GM12891 (cell line): ENCODE results near the gene PPFIA3.

Source experiments
- POLR2A ChIP-seq: IDR thresholded peaks from 2 replicates; pipeline ENCODE4 v1.6.1; 2011; ENCODE audit warnings: low read depth, low read length, control low read depth
- TAF1 ChIP-seq: IDR thresholded peaks from 2 replicates; pipeline ENCODE4 v1.6.1; 2011; ENCODE audit warnings: low read depth, low read length, control low read depth

DNA sequence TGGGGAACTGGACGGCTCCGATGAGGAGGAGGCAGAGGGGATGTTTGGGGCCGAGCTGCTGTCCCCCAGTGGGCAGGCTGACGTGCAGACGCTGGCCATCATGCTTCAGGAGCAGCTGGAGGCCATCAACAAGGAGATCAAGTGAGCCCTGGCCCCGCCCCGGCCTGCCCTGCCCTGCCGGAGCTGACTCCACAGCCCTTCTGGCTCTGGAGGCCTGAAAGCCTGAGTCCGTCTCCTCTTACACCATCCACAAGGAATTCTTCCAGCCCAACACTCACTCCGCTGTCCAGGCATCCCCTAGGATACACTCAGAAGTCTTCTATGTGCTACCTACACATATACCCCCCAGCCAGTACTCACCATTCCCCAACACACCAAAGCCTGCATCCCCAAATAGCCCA, 17.4 kb downstream of the PPFIA3 start:
- TF ChIP-seq TAF1 (no peak), POLR2A (no peak)
